HG03066 (cell line): ENCODE data around the gene S1PR3.

Experiments used
- ATAC-seq: cut with Tn5 transposase; IDR thresholded peaks from one replicate; pipeline ENCODE4 v1.9.1; 2021; ENCODE audit warnings: low read depth; ENCODE audit not compliant: unreplicated experiment

The S1PR3 gene

GRCh38 chr9:88990041-88990728 lies 1.1 kb upstream of the S1PR3 start:
- ATAC-seq = no peak

- ATAC-seq = no peak
These were observed 571 bp upstream of the S1PR3 start for GRCh38 chr9:88990729-88991065.

GRCh38 chr9:88992556-88992955 lies 1.3 kb downstream of the S1PR3 start:
- ATAC-seq = no peak

- no peak for ATAC-seq
These were observed 2.1 kb downstream of the S1PR3 start for GRCh38 chr9:88993327-88993726.

- no peak for ATAC-seq
These were observed 2.7 kb downstream of the S1PR3 start for GRCh38 chr9:88993871-88994460.

- ATAC-seq = no peak
These were observed 3.4 kb downstream of the S1PR3 start for GRCh38 chr9:88994469-88995199.

- no peak for ATAC-seq
These were observed 3.9 kb downstream of the S1PR3 start for GRCh38 chr9:88995200-88995577.

- ATAC-seq = no peak
These were observed 4.4 kb downstream of the S1PR3 start for GRCh38 chr9:88995627-88996026.

GRCh38 chr9:88996046-88996920 lies 5.0 kb downstream of the S1PR3 start:
- ATAC-seq = no peak

GRCh38 chr9:88996921-88997235 lies 5.6 kb downstream of the S1PR3 start:
- no peak for ATAC-seq

- no peak for ATAC-seq
These were observed 6.4 kb downstream of the S1PR3 start for GRCh38 chr9:88997646-88998045.

- ATAC-seq = no peak
These were observed 7.2 kb downstream of the S1PR3 start for GRCh38 chr9:88998503-88998902.

GRCh38 chr9:88998911-88999310 lies 7.6 kb downstream of the S1PR3 start:
- no peak for ATAC-seq

- ATAC-seq = no peak
These were observed 9.1 kb downstream of the S1PR3 start for GRCh38 chr9:89000371-89000781.

GRCh38 chr9:89000973-89001916 lies 10.0 kb downstream of the S1PR3 start:
- ATAC-seq = no peak

- no peak for ATAC-seq
These were observed 10.8 kb downstream of the S1PR3 start for GRCh38 chr9:89001917-89002540.

GRCh38 chr9:89002987-89003386 lies 11.7 kb downstream of the S1PR3 start:
- no peak for ATAC-seq

GRCh38 chr9:89005323-89005722 lies 14.1 kb downstream of the S1PR3 start:
- no peak for ATAC-seq

GRCh38 chr9:89006267-89006666 lies 15.0 kb downstream of the S1PR3 start:
- no peak for ATAC-seq
